GM06990 (cell line): Measurements from ENCODE around the gene BCL2L2.
A peak's percentile ranks its signal among the peaks of the same experiment; 100 is the strongest.

ENCODE experiments used
- DNase-seq: peaks from one replicate; pipeline ENCODE4 v3.0.0-alpha.2; 2011; ENCODE audit not compliant: insufficient read length; ENCODE audit errors: extremely low read depth
- H3K27me3 ChIP-seq: replicated peaks from 2 replicates; pipeline ENCODE4 v1.6.0; 2011; ENCODE audit warnings: low read length; ENCODE audit not compliant: control insufficient read depth, insufficient read depth
- H3K36me3 ChIP-seq: 2 replicates; pipeline ENCODE4 v1.5.1; 2011; ENCODE audit warnings: low read length; ENCODE audit not compliant: control insufficient read depth, insufficient read depth
- H3K4me3 ChIP-seq: replicated peaks from 2 replicates; pipeline ENCODE4 v1.5.1; 2011; ENCODE audit warnings: low read depth, mild to moderate bottlenecking, control low read depth, low read length
- TF ChIP-seq, protein P1 (sequence below): IDR thresholded peaks from 2 replicates; pipeline ENCODE4 v1.5.1; 2011; ENCODE audit warnings: low read length, control low read depth, mild to moderate bottlenecking, inconsistent platforms; ENCODE audit not compliant: insufficient read depth, poor library complexity, severe bottlenecking

BCL2L2 gene

DNA sequence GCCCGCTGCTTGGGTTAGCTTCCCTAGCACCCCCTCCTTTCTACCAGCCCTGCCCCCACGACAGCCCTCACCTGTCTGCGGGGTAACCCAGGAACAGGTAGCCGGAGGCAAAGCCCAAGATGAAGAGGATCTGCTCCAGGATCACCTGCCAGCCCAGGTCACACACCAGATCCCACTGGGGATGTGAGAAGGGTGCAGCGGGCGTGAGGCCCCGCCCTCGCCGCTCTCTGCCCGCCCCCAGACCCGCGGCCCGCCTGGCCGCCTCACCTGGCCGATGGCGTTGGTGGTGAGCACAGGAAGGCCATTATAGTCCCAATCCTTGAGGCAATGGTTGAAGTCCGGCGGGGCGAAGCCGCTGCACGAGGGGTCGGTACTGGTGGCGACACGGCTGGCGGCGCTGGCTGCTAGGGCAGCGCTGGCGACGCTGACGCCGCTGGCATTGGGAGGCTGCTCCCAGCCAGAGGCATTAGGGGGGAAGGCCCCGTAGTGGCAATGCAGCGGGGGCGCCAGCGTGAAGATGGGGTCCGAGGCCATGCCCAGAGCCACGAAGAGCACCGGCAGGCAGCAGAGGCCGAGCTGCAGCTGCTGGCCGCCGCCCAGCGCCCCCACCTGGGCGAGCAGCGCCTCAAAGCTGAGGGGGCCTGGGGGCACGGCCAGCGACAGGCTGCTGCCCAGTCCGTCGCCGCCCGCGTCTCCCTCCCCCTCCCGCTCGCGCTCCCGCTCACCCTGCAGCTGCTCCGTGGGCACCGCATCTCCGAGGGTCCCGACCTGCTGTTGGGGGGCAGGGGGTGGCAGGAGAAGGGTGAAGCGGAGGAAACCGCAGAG, 45.3 kb downstream of the BCL2L2 start:
- H3K36me3 ChIP-seq: no peaks in the 10 kb centered on the region
- peaks cover 7% of the 10 kb centered on the region for H3K27me3 ChIP-seq
- DNase-seq: no peak
- H3K4me3 ChIP-seq: no peak overlapping the region; the same call in 1 of the 2 replicates
- TF ChIP-seq, protein P1, sequence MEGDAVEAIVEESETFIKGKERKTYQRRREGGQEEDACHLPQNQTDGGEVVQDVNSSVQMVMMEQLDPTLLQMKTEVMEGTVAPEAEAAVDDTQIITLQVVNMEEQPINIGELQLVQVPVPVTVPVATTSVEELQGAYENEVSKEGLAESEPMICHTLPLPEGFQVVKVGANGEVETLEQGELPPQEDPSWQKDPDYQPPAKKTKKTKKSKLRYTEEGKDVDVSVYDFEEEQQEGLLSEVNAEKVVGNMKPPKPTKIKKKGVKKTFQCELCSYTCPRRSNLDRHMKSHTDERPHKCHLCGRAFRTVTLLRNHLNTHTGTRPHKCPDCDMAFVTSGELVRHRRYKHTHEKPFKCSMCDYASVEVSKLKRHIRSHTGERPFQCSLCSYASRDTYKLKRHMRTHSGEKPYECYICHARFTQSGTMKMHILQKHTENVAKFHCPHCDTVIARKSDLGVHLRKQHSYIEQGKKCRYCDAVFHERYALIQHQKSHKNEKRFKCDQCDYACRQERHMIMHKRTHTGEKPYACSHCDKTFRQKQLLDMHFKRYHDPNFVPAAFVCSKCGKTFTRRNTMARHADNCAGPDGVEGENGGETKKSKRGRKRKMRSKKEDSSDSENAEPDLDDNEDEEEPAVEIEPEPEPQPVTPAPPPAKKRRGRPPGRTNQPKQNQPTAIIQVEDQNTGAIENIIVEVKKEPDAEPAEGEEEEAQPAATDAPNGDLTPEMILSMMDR: no peak

DNA sequence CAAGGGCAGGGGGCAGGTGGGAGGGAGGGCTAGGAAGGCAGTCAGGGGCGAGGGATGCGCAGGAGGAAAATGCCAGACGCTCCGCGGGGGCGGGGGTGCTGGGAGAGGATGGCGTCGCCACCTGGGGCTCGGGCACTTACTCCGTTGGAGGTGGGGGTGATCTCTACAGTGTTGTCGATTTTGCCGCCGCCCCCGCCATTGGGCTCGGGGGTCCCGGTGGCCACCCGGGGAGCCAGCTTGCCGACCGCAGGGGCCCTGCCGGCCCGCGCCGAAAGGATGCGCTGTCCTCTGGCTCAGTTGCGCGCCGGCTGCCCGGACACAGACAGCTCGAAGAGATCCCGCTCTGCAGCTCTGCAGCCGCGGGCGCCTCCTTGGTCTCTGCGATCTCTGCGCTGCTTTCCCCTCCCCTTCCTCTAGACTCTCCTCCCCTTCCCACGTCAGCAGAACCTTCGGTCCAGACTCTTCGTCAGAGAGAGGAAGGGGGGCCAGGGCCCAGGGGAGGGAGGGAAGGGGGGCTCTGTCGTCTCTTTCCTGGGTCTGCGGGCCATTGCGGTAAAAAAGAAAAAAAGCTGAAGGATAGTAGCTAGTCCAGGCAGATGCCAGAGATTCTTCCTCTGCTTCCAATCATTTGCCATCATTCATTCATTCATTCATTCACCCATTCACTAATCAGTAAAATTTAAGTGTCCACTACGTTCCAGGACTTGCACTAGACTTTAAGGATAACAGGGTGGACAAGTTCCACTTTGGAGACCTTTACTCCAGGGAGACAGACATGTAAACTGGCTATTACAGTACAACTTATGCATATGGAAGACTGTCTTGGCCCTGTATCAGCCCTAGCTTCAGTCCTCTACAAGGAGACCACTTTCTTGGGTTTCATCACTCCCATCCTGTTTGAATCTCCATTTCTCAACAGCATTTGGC, 46.1 kb downstream of the BCL2L2 start, which contains the start of gene SLC22A17:
Gene SLC22A17, minus strand, starts transcription at position 382 of the 927 bp plus-strand sequence.
- Histone ChIP-seq H3K4me3 (peak within 1 kb of the TSS; percentile 19; the same call in 1 of the 2 replicates), H3K36me3 (no peaks in the 10 kb centered on the region), H3K27me3 (peaks cover 7% of the 10 kb centered on the region)
- TF ChIP-seq, protein P1: no peak
- no peak for DNase-seq

DNA sequence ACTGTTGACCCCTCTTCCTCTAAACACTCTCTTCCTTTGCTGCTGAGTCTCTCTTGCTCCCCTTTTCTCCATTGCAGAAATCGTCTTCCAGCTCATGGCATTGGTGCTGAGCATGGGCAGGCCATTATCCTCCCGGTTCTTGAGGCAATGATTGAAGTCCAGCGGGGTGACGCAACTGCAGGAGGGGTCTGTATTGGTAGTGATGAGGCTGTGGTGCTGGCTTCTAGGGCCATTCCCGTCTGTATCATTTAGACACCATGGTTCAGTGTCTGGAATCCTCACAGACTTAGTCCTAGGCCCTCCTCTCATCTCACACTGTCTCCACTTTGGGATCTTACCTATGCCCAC, 46.8 kb downstream of the BCL2L2 start:
- TF ChIP-seq, protein P1: no peak
- Histone ChIP-seq H3K27me3 (peaks cover 7% of the 10 kb centered on the region), H3K4me3 (no peak overlapping the region), H3K36me3 (no peaks in the 10 kb centered on the region)
- DNase-seq: no peak

DNA sequence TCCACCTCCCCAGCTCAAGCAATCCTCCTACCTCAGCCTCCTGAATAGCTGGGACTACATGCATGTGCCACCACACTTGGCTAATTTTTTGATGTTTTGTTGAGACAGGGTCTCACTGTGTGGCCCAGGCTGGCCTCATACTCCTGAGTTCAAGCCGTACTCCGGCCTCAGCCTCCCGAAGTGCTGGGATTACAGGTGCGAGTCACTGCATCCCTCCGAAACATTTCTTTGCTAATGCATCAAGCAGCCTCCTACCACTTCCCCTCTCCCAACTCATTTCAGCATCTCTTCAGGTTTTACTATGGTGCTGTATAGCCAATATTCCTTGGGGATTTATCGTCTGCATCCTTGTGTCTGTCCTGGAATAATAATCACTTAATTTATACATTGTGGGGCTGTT, 48.4 kb downstream of the BCL2L2 start:
- Histone ChIP-seq H3K36me3 (no peaks in the 10 kb centered on the region), H3K4me3 (no peak overlapping the region), H3K27me3 (peaks cover 7% of the 10 kb centered on the region)
- no peak for DNase-seq
- TF ChIP-seq, protein P1: no peak

DNA sequence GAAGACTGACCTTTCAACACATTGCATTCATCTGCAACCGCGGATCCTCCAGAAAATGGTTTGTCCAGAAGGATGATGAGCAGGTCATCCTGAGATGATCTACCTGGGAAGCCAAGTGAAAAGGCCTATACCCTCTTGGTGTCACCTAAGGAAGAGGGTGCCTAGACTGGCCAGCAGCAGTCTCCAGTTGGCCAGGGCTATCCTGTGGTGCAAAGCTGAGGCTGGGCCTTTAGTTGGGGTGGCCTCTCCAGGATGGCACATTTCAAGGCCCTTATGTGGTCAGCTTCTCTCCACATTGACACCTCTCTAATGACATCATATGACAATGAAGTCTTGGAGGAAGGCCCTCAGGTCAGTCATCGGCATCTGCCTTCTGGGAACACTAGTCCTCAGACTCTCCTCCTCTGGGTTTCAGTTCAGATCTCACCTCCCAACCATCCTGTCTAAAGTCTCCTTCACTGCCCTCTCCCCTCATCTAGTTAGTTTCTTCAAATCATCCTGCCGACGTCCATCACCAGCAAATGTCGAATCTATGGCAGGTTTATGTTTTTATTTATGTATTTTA, 49.3 kb downstream of the BCL2L2 start:
- H3K4me3 ChIP-seq: no peak overlapping the region
- peaks cover 7% of the 10 kb centered on the region for H3K27me3 ChIP-seq
- H3K36me3 ChIP-seq: no peaks in the 10 kb centered on the region
- no peak for DNase-seq
- TF ChIP-seq, protein P1: no peak
